GM13977 (cell line): ENCODE measurements around the gene UBB.

Experiments
- DNase-seq: peaks from one replicate; pipeline ENCODE4 v3.0.0; 2012; ENCODE audit warnings: low spot score
- in situ Hi-C: fragments of 300-500 bp; cut with MboI; formaldehyde crosslinking; loops from one replicate; pipeline ENCODE4 v1.12.0; 2022; ENCODE audit warnings: low sequenced_read_pairs, low pct_unique_long_range_greater_than_20kb, mixed read lengths, inconsistent platforms; ENCODE audit not compliant: unreplicated experiment
- TF ChIP-seq, protein P1 (sequence below): IDR thresholded peaks from 2 replicates; pipeline ENCODE4 v1.5.1; 2012; ENCODE audit warnings: mild to moderate bottlenecking, control low read depth; ENCODE audit not compliant: insufficient read depth; ENCODE audit errors: extremely low read depth, missing control alignments

Gene UBB

DNA sequence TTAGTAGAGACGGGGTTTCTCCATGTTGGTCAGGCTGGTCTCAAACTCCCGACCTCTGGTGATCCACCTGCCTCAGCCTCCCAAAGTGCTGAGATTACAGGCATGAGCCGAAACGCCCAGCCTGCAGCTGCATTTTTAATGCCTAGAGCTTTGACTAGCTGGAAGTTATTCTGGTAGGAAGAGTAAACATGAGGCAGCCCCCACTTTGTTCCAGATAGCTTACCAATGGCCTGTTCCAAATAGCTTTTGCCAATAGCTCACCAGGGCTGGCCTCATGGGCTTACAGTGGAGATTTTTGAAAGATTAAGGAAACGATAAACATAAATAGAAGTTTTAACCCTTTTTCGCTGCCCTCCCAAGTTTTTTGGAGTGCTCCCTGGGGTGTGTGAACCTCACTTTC is 44.3 kb downstream of the UBB start:
- TF ChIP-seq, protein P1, sequence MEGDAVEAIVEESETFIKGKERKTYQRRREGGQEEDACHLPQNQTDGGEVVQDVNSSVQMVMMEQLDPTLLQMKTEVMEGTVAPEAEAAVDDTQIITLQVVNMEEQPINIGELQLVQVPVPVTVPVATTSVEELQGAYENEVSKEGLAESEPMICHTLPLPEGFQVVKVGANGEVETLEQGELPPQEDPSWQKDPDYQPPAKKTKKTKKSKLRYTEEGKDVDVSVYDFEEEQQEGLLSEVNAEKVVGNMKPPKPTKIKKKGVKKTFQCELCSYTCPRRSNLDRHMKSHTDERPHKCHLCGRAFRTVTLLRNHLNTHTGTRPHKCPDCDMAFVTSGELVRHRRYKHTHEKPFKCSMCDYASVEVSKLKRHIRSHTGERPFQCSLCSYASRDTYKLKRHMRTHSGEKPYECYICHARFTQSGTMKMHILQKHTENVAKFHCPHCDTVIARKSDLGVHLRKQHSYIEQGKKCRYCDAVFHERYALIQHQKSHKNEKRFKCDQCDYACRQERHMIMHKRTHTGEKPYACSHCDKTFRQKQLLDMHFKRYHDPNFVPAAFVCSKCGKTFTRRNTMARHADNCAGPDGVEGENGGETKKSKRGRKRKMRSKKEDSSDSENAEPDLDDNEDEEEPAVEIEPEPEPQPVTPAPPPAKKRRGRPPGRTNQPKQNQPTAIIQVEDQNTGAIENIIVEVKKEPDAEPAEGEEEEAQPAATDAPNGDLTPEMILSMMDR: no peak
- no peak for DNase-seq
- in situ Hi-C loops: no loop called here

DNA sequence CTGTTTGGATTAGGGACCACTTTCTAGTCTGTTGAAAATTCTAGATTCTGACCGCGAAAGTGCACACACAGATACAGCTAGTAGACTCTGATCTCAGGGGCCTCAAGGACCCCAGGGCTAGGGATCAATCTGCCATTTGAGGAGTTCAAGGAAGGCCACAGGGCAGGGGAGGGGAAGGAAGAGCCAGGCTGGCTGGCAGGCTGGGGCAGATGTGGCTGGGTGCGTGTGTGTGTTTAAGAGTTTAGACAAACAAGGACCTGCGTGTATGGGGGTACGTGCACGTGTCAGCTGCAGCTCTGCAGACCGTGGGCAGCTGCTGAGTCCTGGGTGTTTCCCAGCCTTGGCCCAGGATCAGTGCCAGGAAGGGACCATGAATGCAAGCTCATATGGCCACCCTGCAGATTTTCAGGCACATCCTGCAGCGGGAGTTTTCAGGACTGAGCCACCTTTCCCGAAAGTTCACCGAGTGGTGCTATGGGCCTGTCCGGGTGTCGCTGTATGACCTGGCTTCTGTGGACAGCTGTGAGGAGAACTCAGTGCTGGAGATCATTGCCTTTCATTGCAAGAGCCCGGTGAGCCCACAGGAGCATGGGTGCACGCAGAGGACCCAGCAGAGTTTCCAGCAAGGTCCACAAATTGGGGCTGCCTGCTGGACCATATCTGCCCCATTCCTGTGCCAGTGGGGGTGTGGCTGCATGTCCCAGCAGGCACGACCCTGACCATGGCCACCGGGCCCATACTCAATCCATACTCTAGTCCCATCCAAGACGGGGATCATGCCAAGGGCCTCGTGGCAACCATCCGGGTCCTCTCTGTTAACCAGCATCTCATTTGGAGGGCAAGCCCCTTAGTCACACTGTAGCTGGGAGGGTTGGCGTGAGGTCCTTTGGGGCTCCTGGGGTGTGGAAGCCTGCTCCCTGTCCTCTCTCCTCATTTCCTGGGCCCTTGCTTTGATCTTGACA is 45.1 kb downstream of the UBB start:
- in situ Hi-C loops: no loop called here
- TF ChIP-seq, protein P1: no peak
- DNase-seq: no peak

DNA sequence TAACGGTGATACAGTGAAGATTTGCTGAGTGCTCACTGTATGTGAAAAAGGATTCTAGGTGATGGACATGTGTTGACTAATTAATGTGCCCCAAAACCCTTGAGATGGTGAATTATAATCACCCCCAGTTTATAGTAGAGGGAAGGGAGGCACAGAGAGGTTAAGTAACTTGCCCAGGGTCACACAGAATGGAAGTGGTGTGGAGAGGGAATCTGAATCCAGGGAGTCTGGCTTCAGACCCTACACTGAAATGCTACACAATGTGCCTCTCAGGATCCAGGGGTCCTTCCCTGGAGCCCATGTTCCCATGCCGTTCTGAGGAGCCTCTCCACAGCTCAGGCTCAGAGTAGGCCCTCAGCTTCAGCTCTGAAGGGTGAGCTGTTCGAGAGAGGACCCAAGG is 46.1 kb downstream of the UBB start:
- DNase-seq: no peak
- in situ Hi-C loops: no loop called here
- TF ChIP-seq, protein P1: no peak

DNA sequence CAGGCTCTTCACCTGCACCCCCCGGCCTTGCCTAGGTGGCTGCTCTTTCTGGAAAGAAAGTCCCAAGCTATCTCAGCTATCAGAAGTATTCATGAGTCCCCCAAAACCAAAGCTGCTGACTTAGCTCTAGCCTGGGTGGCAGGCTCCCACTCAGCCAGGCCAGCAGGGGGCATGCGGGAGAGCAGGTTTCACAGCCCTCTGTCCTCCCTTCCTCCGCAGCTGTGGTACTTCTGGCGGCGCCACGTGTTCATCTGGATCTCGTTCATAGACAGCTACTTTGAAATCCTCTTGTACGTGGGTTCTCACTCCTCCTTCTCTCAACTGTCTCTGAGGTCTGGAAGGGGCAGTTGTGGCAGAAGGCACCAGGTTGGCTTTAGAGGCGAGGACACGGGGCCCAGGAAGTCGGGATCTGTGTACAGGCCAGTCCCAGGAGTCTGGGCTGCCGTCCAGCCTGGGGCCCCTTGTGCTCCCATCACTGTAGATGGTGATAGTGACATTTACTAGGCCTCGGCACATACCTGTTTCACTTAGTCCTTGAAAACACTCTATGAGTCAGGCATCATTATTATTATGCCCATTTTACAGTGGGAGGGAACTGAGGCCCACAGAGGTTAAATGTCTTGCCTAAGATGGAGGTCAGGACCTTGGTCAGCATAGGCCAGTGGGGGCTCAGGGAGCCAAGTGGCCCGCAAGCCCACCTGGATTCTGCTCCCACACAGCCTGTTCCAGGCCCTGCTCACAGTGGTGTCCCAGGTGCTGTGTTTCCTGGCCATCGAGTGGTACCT is 47.4 kb downstream of the UBB start:
- in situ Hi-C loops: no loop called here
- TF ChIP-seq, protein P1: peak; percentile 63
- no peak for DNase-seq

DNA sequence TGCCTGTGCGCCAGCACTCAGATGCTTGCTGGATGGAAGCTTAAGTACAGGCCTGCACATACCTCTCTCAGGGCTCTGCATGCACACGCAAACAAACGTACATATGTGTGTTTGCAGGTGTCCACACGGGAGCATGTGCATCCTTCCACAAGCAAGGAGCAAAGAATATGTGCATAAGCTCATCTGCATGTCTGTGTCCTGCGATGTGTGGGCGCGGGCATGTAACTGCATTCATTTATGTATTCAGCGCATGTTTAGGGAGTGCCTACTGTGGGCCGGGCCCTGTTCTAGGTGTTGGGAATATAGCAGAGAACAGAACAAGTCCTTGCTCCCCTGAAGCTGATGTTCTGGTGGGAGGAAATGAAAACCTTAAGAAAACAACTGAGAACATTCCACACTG is 48.2 kb downstream of the UBB start:
- in situ Hi-C loops: no loop called here
- DNase-seq: no peak
- TF ChIP-seq, protein P1: no peak

DNA sequence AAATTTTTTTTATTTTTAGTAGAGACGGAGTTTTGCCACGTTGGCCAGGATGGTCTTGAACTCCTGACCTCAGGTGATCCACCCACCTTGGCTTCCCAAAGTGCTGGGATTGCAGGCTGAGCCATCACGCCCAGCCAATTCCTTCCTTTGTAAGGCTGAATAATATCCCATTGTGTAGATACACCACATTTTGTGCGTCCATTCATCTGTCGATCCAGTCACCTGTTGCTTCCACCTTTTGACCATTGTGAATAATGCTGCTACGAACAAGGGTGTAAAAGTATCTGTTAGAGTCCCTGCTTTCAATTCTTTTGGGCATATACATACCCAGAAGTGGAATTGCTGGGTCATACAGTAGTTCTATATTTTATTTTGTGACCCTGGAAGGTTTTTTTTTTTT is 49.8 kb downstream of the UBB start:
- no peak for DNase-seq
- in situ Hi-C loops: no loop called here
- TF ChIP-seq, protein P1: no peak
